ENCODE results near the gene CLIC3. TPM values are rescaled to one million over a fixed set of nuclear protein-coding genes. Genes with fewer than 3 reads are reported as not detected.

Gene CLIC3
- total RNA-seq, 1 experiment from 2014 or later, result 4.3 TPM

GRCh38 chr9:137019891-137020683, 23.7 kb upstream of the CLIC3 start:
- ChIA-PET CTCF (no interaction called here), POLR2A (ENCODE audit: unreplicated experiment) (no interaction called here)
- BruUV-seq (replicated peaks), result no TSS peak
- intact Hi-C loops (cut with micrococcal nuclease), result no loop called here
- Histone ChIP-seq H3K27me3 (ENCODE audit: low read length) (no peaks in the 10 kb centered on the region), H3K9me3 (ENCODE audit: low read length) (no peaks in the 10 kb centered on the region), H3K4me1 (ENCODE audit: insufficient read depth, low read length) (0 out of 2 replicates have a peak, but pooled peaks cover 4% of the 10 kb centered on the region), H3K79me2 (ENCODE audit: low read length) (no peaks in the 10 kb centered on the region), H2AFZ (ENCODE audit: low read length) (no peak overlapping the region), H4K20me1 (ENCODE audit: low read length) (no peaks in the 10 kb centered on the region), H3K4me3 (ENCODE audit: low read length) (no peak overlapping the region), H3K36me3 (ENCODE audit: low read depth, low read length) (no peaks in the 10 kb centered on the region), H3K4me2 (ENCODE audit: low read length) (no peak overlapping the region), H3F3A (ENCODE audit: low read length, unreplicated experiment) (no peaks in the 10 kb centered on the region), H3K27ac (ENCODE audit: low read length) (no peak overlapping the region), H3K9me2 (replicated peaks; ENCODE audit: low read length) (no peaks in the 10 kb centered on the region), H3K9ac (ENCODE audit: low read length) (no peak overlapping the region)
- DNase-seq (no peak), ATAC-seq (no peak)
- TF ChIP-seq CTCF (conservative IDR thresholded peaks at IDR 0.05; ENCODE audit: low read depth, low read length), result no peak
- TF ChIP-seq EZH2 (IDR thresholded peaks at IDR 0.05; ENCODE audit: low read length, unreplicated experiment), result no peak
- TF ChIP-seq EZH2phosphoT487 (IDR thresholded peaks at IDR 0.05; ENCODE audit: borderline replicate concordance, low read length), result no peak

- no peak overlapping the region for H3K4me2 ChIP-seq (ENCODE audit: low read length)
- H3K9ac ChIP-seq (ENCODE audit: low read length), result no peak overlapping the region
- no peak overlapping the region for H3K27ac ChIP-seq (ENCODE audit: low read length)
- H3K36me3 ChIP-seq (ENCODE audit: low read depth, low read length), result no peaks in the 10 kb centered on the region
- no TSS peak for BruUV-seq (replicated peaks)
- no peak overlapping the region for H2AFZ ChIP-seq (ENCODE audit: low read length)
- no peaks in the 10 kb centered on the region for H4K20me1 ChIP-seq (ENCODE audit: low read length)
- intact Hi-C loops (cut with micrococcal nuclease), result no loop called here
- CTCF ChIA-PET, result no interaction called here
- TF ChIP-seq CTCF (conservative IDR thresholded peaks at IDR 0.05; ENCODE audit: low read depth, low read length), result no peak
- TF ChIP-seq EZH2 (IDR thresholded peaks at IDR 0.05; ENCODE audit: low read length, unreplicated experiment), result no peak
- no peak for TF ChIP-seq EZH2phosphoT487 (IDR thresholded peaks at IDR 0.05; ENCODE audit: borderline replicate concordance, low read length)
- no peaks in the 10 kb centered on the region for H3K9me2 ChIP-seq (replicated peaks; ENCODE audit: low read length)
- POLR2A ChIA-PET (ENCODE audit: unreplicated experiment), result no interaction called here
- 0 out of 2 replicates have a peak, but pooled peaks cover 4% of the 10 kb centered on the region for H3K4me1 ChIP-seq (ENCODE audit: insufficient read depth, low read length)
- no peak for ATAC-seq
- no peaks in the 10 kb centered on the region for H3K9me3 ChIP-seq (ENCODE audit: low read length)
- no peak for DNase-seq
- H3K79me2 ChIP-seq (ENCODE audit: low read length), result no peaks in the 10 kb centered on the region
- H3K4me3 ChIP-seq (ENCODE audit: low read length), result no peak overlapping the region
- H3K27me3 ChIP-seq (ENCODE audit: low read length), result no peaks in the 10 kb centered on the region
- H3F3A ChIP-seq (ENCODE audit: low read length, unreplicated experiment), result no peaks in the 10 kb centered on the region
Measured at GRCh38 chr9:137018761-137019559, 22.6 kb upstream of the CLIC3 start.

All from PC-3 (cell line).